Measurements from ENCODE around the gene RUNX1. TPM values are rescaled to one million over a fixed set of nuclear protein-coding genes. Genes with fewer than 3 reads are reported as not detected.

Gene RUNX1
- total and polyA plus RNA-seq, 2 donors (not counting 1 experiment from before 2014, with no cell fraction given) = 26.3 to 73.0 TPM

GRCh38 chr21:34997294-34997693, 51.8 kb downstream of the RUNX1 start:
- 78% methylated on average over 3 of the region's 4 CpGs for WGBS (ENCODE audit: insufficient coverage)
- Histone ChIP-seq H3K4me2 (replicated peaks; ENCODE audit: low read depth, low read length, poor library complexity, severe bottlenecking) (no peak overlapping the region), H2AFZ (ENCODE audit: insufficient read depth, low read depth, low read length, poor library complexity, severe bottlenecking) (no peak overlapping the region), H3K9ac (ENCODE audit: low read length) (no peak overlapping the region), H3K27me3 (replicated peaks in 1 of 4; ENCODE audit: control extremely low read depth in 1 of 4, control insufficient read depth in 3 of 4, insufficient read depth in 4 of 4, low read length in 3 of 4) (no peaks in the 10 kb centered on the region), H3K36me3 (replicated peaks in 1 of 2; ENCODE audit: control extremely low read depth in 1 of 2, control insufficient read depth in 1 of 2, extremely low read depth in 1 of 2, insufficient read depth in 2 of 2, low read length in 1 of 2) (peaks cover 0 to 7% of the 10 kb centered on the region in 2 experiments), H3K27ac (ENCODE audit: low read length in 2 of 2) (no peak overlapping the region), H4K20me1 (ENCODE audit: control insufficient read depth, insufficient read depth, low read length, poor library complexity, severe bottlenecking) (peaks cover 80% of the 10 kb centered on the region), H3K4me1 (ENCODE audit: control insufficient read depth in 2 of 2, insufficient read depth in 2 of 2, low read length in 2 of 2) (no peaks in the 10 kb centered on the region), H3K79me2 (ENCODE audit: control insufficient read depth, insufficient read depth, low read length) (peaks cover 89% of the 10 kb centered on the region), H3K4me3 (ENCODE audit: control extremely low read depth in 1 of 5, extremely low read depth in 1 of 5, insufficient read depth in 1 of 5, low read depth in 2 of 5, low read length in 4 of 5) (no peak overlapping the region), H3K9me3 (ENCODE audit: control extremely low read depth in 1 of 3, control insufficient read depth in 2 of 3, insufficient read depth in 1 of 3, low read length in 2 of 3) (no peaks in the 10 kb centered on the region)
- ATAC-seq (ENCODE audit: low read depth) = no peak
- TF ChIP-seq CTCF (IDR thresholded peaks at IDR 0.05) (no peak), EZH2 (IDR thresholded peaks at IDR 0.05; ENCODE audit: borderline replicate concordance, insufficient read depth, low read depth, low read length, poor library complexity, severe bottlenecking) (no peak)
- H3K4me3 Mint-ChIP-seq = no peak overlapping the region
- CTCF ChIA-PET = interaction anchor here (0.6 kb wide), 1 partner anchor 38 kb away, joined by 3 read pairs; no protein-coding TSS in a partner anchor
- H3K27ac Mint-ChIP-seq = no peak overlapping the region
- DNase-seq = no peak
- peaks cover 25% of the 10 kb centered on the region for H3K4me1 Mint-ChIP-seq
- POLR2A ChIA-PET = no interaction called here
- intact Hi-C loops (cut with micrococcal nuclease) = no loop called here
- H3K9me3 Mint-ChIP-seq (ENCODE audit: insufficient read depth) = no peaks in the 10 kb centered on the region
- no peaks in the 10 kb centered on the region for H3K27me3 Mint-ChIP-seq

- Histone ChIP-seq H3K27me3 (replicated peaks in 1 of 4; ENCODE audit: control extremely low read depth in 1 of 4, control insufficient read depth in 3 of 4, insufficient read depth in 4 of 4, low read length in 3 of 4) (no peaks in the 10 kb centered on the region), H3K4me2 (replicated peaks; ENCODE audit: low read depth, low read length, poor library complexity, severe bottlenecking) (no peak overlapping the region), H3K9ac (ENCODE audit: low read length) (no peak overlapping the region), H3K9me3 (ENCODE audit: control extremely low read depth in 1 of 3, control insufficient read depth in 2 of 3, insufficient read depth in 1 of 3, low read length in 2 of 3) (no peaks in the 10 kb centered on the region), H3K79me2 (ENCODE audit: control insufficient read depth, insufficient read depth, low read length) (peaks cover 88% of the 10 kb centered on the region), H3K4me3 (ENCODE audit: control extremely low read depth in 1 of 5, extremely low read depth in 1 of 5, insufficient read depth in 1 of 5, low read depth in 2 of 5, low read length in 4 of 5) (no peak overlapping the region), H4K20me1 (ENCODE audit: control insufficient read depth, insufficient read depth, low read length, poor library complexity, severe bottlenecking) (peaks cover 86% of the 10 kb centered on the region), H2AFZ (ENCODE audit: insufficient read depth, low read depth, low read length, poor library complexity, severe bottlenecking) (no peak overlapping the region), H3K27ac (ENCODE audit: low read length in 2 of 2) (no peak overlapping the region), H3K4me1 (ENCODE audit: control insufficient read depth in 2 of 2, insufficient read depth in 2 of 2, low read length in 2 of 2) (no peaks in the 10 kb centered on the region), H3K36me3 (replicated peaks in 1 of 2; ENCODE audit: control extremely low read depth in 1 of 2, control insufficient read depth in 1 of 2, extremely low read depth in 1 of 2, insufficient read depth in 2 of 2, low read length in 1 of 2) (peaks cover 0 to 7% of the 10 kb centered on the region in 2 experiments)
- 88% methylated on average over 3 of the region's 8 CpGs for WGBS (ENCODE audit: insufficient coverage)
- ChIA-PET POLR2A (interaction anchor here (0.7 kb wide), 1 partner anchor 953 kb away, joined by 3 read pairs; no protein-coding TSS in a partner anchor), CTCF (no interaction called here)
- H3K27me3 Mint-ChIP-seq = no peaks in the 10 kb centered on the region
- no peak for DNase-seq
- intact Hi-C loops (cut with micrococcal nuclease) = no loop called here
- TF ChIP-seq EZH2 (IDR thresholded peaks at IDR 0.05; ENCODE audit: borderline replicate concordance, insufficient read depth, low read depth, low read length, poor library complexity, severe bottlenecking) = no peak
- TF ChIP-seq CTCF (IDR thresholded peaks at IDR 0.05) = no peak
- ATAC-seq (ENCODE audit: low read depth) = no peak
- H3K4me1 Mint-ChIP-seq = peaks cover 26% of the 10 kb centered on the region
- no peak overlapping the region for H3K4me3 Mint-ChIP-seq
- H3K27ac Mint-ChIP-seq = no peak overlapping the region
- H3K9me3 Mint-ChIP-seq (ENCODE audit: insufficient read depth) = no peaks in the 10 kb centered on the region
These were observed 52.6 kb downstream of the RUNX1 start for GRCh38 chr21:34996304-34997101.

Data from B cell (primary cell).